K562 (cell line): ENCODE measurements around the gene ADCY6. TPM values are rescaled to one million over a fixed set of nuclear protein-coding genes. Genes with fewer than 3 reads are reported as not detected.

ENCODE experiments used
- ARHGAP35 ChIP-seq: fragments of 450-650 bp; IDR thresholded peaks from 2 replicates; pipeline ENCODE4 v1.6.1; 2018; ENCODE audit not compliant: partially characterized antibody
- CBX3 ChIP-seq, 2 experiments: IDR thresholded peaks; 1 replicate in 1 of 2; 2 replicates in 1 of 2; pipeline ENCODE4 v1.6.1; 2012; ENCODE audit warnings: inconsistent platforms in 2 of 2, low read length in 2 of 2, borderline replicate concordance in 1 of 2, control low read depth in 1 of 2
- CHD2 ChIP-seq: IDR thresholded peaks from 2 replicates; pipeline ENCODE4 v1.6.1; 2011; ENCODE audit warnings: low read depth, low read length
- FOXP1 ChIP-seq: sonication (generic); formaldehyde crosslinking; IDR thresholded peaks from 2 replicates; pipeline ENCODE4 v1.8.0; 2022; ENCODE audit warnings: mild to moderate bottlenecking, missing genetic modification reagents
- KAT8 ChIP-seq: fragments of 450-650 bp; IDR thresholded peaks from 2 replicates; pipeline ENCODE4 v1.6.1; 2016; ENCODE audit warnings: low read depth, mild to moderate bottlenecking
- MEF2A ChIP-seq: IDR thresholded peaks from 2 replicates; pipeline ENCODE4 v1.6.1; 2011; ENCODE audit warnings: low read depth, mild to moderate bottlenecking, low read length, moderate library complexity; ENCODE audit not compliant: control insufficient read depth
- PPARD ChIP-seq: fragments of 250-450 bp; sonication (Bioruptor Pico); IDR thresholded peaks from 2 replicates; pipeline ENCODE4 v1.8.0; 2022; ENCODE audit warnings: inconsistent platforms, mild to moderate bottlenecking, moderate library complexity
- RNF2 ChIP-seq: sonication (generic); IDR thresholded peaks from 2 replicates; pipeline ENCODE4 v1.6.1; 2016
- RUNX1 ChIP-seq: sonication (generic); IDR thresholded peaks from 2 replicates; pipeline ENCODE4 v1.6.1; 2016; ENCODE audit warnings: antibody characterized with exemption, low read depth
- SPI1 ChIP-seq: IDR thresholded peaks from 2 replicates; pipeline ENCODE4 v1.6.1; 2011; ENCODE audit warnings: low read depth, low read length, control low read depth, borderline replicate concordance
- ZNF174 ChIP-seq: fragments of 250-450 bp; sonication (Bioruptor Pico); IDR thresholded peaks from 2 replicates; pipeline ENCODE4 v1.4.0; 2020; ENCODE audit warnings: mild to moderate bottlenecking
- ZNF407 ChIP-seq: fragments of 450-650 bp; IDR thresholded peaks from 2 replicates; pipeline ENCODE4 v1.6.1; 2016; ENCODE audit warnings: low read depth
- ZNF444 ChIP-seq: fragments of 250-450 bp; sonication (Bioruptor Pico); IDR thresholded peaks from 2 replicates; pipeline ENCODE4 v1.4.0; 2020; ENCODE audit warnings: mild to moderate bottlenecking, moderate library complexity
- polyA plus RNA-seq, 8 experiments: library from polyadenylated mRNA; depleted of rRNA in 4 of 8; stranded (reverse) in 5 of 8; unstranded in 3 of 8; fragments of >200 nt; fragmentation: Nextera tagmentation in 2 of 8; fragmentation: Illumina TruSeq in 1 of 8; extraction: Ambion mirVana in 2 of 8; extraction: Trizol in 1 of 8; gene quantifications; 2 replicates each; pipeline versions ENCODE4 v1.2.1 to v1.2.3, GENCODE V29; 2011 to 2014; ENCODE audit warnings: inconsistent platforms in 1 of 8, missing spikeins in 1 of 8
- total RNA-seq, 7 experiments: library from RNA; depleted of rRNA in 6 of 7; stranded (reverse); fragments of >200 nt in 6 of 7; fragmentation: Illumina TruSeq in 2 of 7; extraction: Trizol in 2 of 7; gene quantifications; 2 replicates each; pipeline versions ENCODE4 v1.2.1 to v1.2.3, GENCODE V29; 2011 to 2021; ENCODE audit warnings: low replicate concordance in 1 of 7
- TF ChIP-seq, protein P1 (sequence below): fragments of 250-450 bp; sonication (Bioruptor Pico); IDR thresholded peaks from 2 replicates; pipeline ENCODE4 v1.6.1; 2021; ENCODE audit warnings: mild to moderate bottlenecking

The ADCY6 gene
- total and polyA plus RNA-seq, 9 of the 15 experiments (the other 6 are each of a cell fraction or from before 2014, with no cell fraction given): 0.01 to 1.0 (median 0.53) TPM

DNA sequence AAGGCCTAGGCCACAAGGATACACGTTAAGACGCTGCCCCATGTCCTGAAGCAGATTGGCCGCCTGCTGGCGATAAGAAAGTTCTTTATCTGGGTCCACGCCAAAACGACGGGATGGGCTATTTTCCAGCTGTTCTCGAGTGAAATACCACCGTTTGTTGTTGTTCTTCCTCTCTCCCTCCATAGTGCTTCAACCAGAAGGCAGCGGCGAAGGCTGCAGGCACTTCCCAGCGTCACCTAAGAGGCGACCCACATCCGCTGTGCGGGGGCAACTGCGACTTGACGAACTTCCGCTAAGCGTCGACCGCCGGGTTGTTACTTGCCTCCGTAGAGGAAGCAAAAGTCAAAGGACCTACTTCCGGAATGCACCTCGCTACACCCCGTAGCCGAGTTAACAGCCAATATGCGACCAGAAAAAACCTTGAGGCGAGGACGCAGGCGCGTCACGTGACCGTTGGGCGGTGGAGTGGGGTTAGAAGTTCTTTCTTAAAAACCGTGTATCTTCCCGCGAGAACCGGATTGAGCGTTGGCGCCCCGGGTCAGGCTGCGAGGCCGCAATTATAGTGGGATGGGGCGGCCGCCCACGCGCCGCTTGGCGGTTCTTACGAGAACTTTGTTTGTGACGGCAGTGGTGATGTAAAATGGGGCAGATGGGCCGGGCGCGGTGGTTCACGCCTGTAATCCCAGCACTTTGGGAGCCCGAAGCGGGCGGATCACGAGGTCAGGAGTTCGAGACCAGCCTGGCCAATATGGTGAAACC, 72.2 kb downstream of the ADCY6 start, which contains the start of gene CCNT1 (continued):
- TF ChIP-seq MEF2A (no peak), RUNX1 (no peak), PPARD (CRISPR knock-in tag) (no peak), SPI1 (0 out of 2 replicates have a peak, but pooled peaks have one; percentile 17), RNF2 (peak; percentile 57), CHD2 (peak; percentile 98), ARHGAP35 (peak; percentile 53), ZNF444 (no peak), ZNF174 (CRISPR knock-in tag) (no peak), CBX3 (IDR thresholded peaks at IDR 0.05; ENCODE audit: borderline replicate concordance in 1 of 2, low read length in 2 of 2) (peak in 1 of 2 experiments; percentile 86; a peak in 2 of 3 replicates), KAT8 (no peak), ZNF407 (peak; percentile 97), FOXP1 (no peak; the same call in 1 of the 2 replicates)
- TF ChIP-seq, protein P1, sequence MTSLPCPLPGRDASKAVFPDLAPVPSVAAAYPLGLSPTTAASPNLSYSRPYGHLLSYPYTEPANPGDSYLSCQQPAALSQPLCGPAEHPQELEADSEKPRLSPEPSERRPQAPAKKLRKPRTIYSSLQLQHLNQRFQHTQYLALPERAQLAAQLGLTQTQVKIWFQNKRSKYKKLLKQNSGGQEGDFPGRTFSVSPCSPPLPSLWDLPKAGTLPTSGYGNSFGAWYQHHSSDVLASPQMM: no peak
